Neural progenitor cell (in vitro differentiated cells): Measurements from ENCODE around the gene TVP23C.
"Not testable (repeated sequence)": the region's sequence is repeated elsewhere in the genome, so short reads cannot be mapped to it uniquely, and the experiment has no call there.

Experiments used
- EZH2 ChIP-seq: fragments of 200-600 bp; sonication (generic); IDR thresholded peaks from 2 replicates; pipeline ENCODE4 v1.6.1; 2017; ENCODE audit warnings: antibody characterized with exemption, mild to moderate bottlenecking, moderate library complexity
- EZH2phosphoT487 ChIP-seq: fragments of 200-600 bp; sonication (generic); IDR thresholded peaks from 2 replicates; pipeline ENCODE4 v1.6.1; 2017; ENCODE audit warnings: antibody characterized with exemption
- TF ChIP-seq, protein P1 (sequence below): fragments of 200-600 bp; sonication (generic); IDR thresholded peaks from 2 replicates; pipeline ENCODE4 v1.5.1; 2017; ENCODE audit warnings: antibody characterized with exemption, mild to moderate bottlenecking

DNA sequence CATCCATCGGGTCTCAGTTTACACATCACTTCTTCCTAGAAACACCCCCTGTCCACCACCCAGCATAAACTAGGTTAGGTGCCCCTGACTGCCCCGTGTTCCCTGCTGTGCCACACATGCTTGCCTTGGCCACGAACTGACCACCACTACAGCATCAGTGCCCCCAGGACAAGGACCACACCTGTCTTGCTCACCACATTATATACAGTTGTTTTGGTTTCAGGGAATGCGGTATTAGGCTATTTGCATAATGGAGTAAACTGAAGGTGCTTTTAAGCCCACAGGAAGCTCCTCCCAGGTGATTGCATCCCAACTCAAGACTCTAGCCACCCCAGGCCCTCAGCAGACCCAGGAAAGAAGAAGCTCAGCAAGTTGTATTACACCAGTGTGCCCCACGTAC lies 20.0 kb upstream of the TVP23C start:
- not testable (repeated sequence) for TF ChIP-seq EZH2, EZH2phosphoT487
- TF ChIP-seq, protein P1, sequence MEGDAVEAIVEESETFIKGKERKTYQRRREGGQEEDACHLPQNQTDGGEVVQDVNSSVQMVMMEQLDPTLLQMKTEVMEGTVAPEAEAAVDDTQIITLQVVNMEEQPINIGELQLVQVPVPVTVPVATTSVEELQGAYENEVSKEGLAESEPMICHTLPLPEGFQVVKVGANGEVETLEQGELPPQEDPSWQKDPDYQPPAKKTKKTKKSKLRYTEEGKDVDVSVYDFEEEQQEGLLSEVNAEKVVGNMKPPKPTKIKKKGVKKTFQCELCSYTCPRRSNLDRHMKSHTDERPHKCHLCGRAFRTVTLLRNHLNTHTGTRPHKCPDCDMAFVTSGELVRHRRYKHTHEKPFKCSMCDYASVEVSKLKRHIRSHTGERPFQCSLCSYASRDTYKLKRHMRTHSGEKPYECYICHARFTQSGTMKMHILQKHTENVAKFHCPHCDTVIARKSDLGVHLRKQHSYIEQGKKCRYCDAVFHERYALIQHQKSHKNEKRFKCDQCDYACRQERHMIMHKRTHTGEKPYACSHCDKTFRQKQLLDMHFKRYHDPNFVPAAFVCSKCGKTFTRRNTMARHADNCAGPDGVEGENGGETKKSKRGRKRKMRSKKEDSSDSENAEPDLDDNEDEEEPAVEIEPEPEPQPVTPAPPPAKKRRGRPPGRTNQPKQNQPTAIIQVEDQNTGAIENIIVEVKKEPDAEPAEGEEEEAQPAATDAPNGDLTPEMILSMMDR: not testable (repeated sequence)
